ENCODE data around the gene IMPG2.

IMPG2 gene

DNA sequence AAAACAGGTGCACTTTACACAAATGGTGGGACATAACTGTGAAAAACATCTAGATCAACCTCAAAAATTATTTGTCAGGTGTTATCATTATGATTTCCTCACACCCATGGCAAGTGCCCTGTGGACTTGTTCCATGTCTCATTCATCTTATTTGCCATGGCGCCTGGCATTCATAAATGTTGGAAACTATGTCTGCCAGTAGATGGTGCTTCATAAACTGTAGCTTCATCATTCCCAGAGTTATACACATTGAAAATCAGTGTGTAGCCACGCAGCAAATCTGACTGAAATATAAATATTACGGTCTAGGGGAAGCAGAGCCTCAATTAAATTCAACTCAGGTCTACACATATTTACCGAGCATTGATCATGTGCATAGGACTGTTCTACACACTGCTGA is 90.7 kb downstream of the IMPG2 start:
- TF ChIP-seq, protein P1, sequence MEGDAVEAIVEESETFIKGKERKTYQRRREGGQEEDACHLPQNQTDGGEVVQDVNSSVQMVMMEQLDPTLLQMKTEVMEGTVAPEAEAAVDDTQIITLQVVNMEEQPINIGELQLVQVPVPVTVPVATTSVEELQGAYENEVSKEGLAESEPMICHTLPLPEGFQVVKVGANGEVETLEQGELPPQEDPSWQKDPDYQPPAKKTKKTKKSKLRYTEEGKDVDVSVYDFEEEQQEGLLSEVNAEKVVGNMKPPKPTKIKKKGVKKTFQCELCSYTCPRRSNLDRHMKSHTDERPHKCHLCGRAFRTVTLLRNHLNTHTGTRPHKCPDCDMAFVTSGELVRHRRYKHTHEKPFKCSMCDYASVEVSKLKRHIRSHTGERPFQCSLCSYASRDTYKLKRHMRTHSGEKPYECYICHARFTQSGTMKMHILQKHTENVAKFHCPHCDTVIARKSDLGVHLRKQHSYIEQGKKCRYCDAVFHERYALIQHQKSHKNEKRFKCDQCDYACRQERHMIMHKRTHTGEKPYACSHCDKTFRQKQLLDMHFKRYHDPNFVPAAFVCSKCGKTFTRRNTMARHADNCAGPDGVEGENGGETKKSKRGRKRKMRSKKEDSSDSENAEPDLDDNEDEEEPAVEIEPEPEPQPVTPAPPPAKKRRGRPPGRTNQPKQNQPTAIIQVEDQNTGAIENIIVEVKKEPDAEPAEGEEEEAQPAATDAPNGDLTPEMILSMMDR (conservative IDR thresholded peaks at IDR 0.05; ENCODE audit: low read depth, low read length) = peak; percentile 47
- H3K4me3 ChIP-seq (ENCODE audit: low read depth, low read length) = no peak overlapping the region
- peak; percentile 45 for DNase-seq (ENCODE audit: low read depth)

DNA sequence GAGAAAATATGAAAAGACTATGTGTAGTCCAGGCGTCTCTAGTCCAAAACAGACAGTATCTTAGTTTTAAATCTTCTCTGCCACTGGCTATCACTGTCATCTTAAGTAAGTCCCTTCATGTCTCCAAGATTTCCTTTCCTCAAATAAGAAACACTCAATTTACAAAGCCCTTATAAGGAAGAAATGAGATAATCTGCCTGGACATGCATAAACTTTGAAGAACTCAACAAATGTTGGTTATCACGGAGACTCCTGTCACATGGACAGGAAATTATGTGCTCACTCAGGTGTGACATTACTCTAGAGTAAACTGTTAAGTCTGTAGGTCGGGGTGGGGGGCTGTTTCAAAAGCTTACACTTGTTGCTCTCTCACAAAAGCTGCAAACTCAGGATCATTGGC is 91.9 kb downstream of the IMPG2 start:
- no peak overlapping the region for H3K4me3 ChIP-seq (ENCODE audit: low read depth, low read length)
- no peak for DNase-seq (ENCODE audit: low read depth)

DNA sequence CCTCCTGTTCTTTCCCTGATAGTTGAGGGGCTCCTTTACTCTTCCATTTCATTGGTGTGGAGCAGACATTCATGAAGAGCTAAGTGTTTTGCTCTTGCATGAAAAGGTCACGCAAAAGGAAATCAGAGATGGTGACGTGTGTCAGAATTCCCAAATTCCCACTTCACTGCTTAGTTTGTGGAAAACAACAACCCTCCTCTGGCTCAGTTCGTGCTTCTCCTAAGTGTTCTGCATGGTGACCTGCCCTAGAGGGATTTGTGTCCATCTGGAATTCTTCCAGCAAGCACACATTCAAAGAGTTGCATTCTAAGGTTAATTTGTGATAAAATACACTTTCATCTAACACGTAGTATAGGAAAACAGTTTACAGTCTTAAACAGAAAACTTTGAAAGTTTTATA is 95.6 kb downstream of the IMPG2 start:
- no peak for DNase-seq (ENCODE audit: low read depth)
- TF ChIP-seq, protein P1 (conservative IDR thresholded peaks at IDR 0.05; ENCODE audit: low read depth, low read length) = no peak
- no peak overlapping the region for H3K4me3 ChIP-seq (ENCODE audit: low read depth, low read length)

More for the DNA sequence above, 91.9 kb downstream of the IMPG2 start:
- TF ChIP-seq, protein P1 (conservative IDR thresholded peaks at IDR 0.05; ENCODE audit: low read depth, low read length) = no peak

DNA sequence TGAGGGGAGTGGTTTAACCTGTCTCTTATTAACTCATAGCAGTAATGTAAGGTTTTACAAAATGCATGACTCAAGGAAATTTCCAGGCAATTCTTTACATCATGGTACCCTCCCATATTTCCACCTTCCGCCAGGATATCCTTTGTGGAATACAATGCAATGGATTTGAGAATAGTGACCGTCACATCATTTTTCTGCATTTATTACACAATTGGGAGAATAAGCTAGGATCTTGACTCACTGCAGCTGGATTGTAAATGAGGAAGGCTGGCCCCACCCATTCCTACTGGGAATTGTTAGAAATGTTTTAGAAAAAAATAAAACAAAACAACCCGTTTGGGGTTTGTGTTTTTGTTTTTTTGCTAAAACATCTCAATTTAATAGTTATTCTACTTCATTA is 97.4 kb downstream of the IMPG2 start:
- H3K4me3 ChIP-seq (ENCODE audit: low read depth, low read length) = no peak overlapping the region
- DNase-seq (ENCODE audit: low read depth) = no peak
- TF ChIP-seq, protein P1 (conservative IDR thresholded peaks at IDR 0.05; ENCODE audit: low read depth, low read length) = no peak

DNA sequence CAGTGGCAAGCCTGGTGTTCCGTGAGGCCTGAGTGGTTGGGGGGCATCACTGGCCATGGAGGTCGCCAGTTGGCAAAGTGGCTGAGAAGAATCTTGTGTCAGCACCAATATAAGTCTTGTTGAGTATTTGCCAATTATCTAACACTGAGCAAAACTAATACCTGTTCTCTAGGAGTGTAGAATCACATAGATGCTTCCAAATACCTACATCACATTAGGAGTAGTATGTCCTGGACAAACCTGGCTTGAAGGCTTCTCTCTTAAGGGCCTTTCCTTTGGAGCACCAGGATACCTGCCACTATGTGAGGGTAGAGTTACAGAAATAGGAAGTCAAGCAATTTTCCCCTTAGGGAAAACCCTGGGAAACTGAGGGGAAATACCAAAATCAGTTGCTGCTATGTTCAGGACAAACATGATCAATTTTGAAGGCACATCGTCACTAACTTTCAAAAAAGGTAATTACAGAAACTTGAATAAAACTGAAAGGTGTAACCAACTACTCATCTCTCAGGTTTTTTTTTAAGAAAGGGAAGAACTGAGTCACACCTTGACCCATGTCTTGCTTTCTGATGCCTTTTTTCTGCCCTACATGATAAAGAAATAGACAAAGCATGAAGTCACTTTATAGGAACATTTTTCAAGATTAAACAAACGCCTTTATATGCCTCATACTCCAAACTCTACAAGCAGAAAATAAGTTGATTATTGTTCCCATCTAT is 100.4 kb downstream of the IMPG2 start:
- H3K4me3 ChIP-seq (ENCODE audit: low read depth, low read length) = no peak overlapping the region
- no peak for DNase-seq (ENCODE audit: low read depth)
- TF ChIP-seq, protein P1 (conservative IDR thresholded peaks at IDR 0.05; ENCODE audit: low read depth, low read length) = no peak

DNA sequence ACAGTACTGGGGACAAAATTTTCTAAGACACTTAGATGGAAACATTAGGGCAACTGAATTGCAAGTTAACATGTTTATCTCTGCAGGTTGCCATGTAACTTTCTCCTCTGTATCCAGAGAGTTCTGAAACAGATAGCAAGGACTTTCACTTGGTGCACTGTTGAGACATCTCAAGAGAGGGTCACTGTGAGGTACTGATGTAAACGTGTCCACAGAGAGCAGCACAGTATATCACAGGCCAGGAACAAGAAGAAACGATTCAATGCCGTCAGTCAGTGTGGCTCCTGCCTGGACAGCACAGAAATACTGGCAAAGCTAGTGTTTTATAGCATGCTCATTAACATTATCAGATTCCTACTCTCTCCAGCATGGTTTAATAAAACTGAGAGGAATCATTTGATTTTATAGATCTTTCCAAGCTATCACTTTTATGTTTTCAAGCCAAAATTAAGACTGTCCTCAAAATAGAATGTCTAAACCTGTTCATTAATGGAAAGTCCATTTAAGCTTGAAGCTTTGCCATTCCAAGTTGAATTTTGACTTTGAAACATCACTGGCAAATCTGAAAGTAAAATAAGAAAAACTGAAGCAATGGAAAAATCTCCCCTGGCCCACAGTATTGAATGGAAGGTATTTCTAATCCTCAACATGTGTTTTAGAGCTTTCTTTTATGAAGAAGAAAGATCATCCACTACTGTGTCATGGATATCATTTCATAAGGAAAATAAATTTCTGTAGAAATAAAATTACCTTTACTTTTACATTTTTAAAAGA is 102.7 kb downstream of the IMPG2 start:
- TF ChIP-seq, protein P1 (conservative IDR thresholded peaks at IDR 0.05; ENCODE audit: low read depth, low read length) = no peak
- H3K4me3 ChIP-seq (ENCODE audit: low read depth, low read length) = no peak overlapping the region
- no peak for DNase-seq (ENCODE audit: low read depth)
